SK-N-SH (cell line): ENCODE data around the gene ETV6. TPM values are rescaled to one million over a fixed set of nuclear protein-coding genes. Genes with fewer than 3 reads are reported as not detected.

Experiments
- CTCF ChIA-PET: fragments of 300-600, 350-600 bp; formaldehyde crosslinking; extraction: SDS; loops from one replicate; lab custom pipeline; 2021; lab: Yijun Ruan, JAX
- POLR2A ChIA-PET: fragments of 350-600 bp; sonication (Branson Sonifier 250); formaldehyde crosslinking; extraction: SDS; loops from one replicate; lab custom pipeline; 2020; ENCODE audit warnings: antibody characterized with exemption, inconsistent platforms; lab: Yijun Ruan, JAX
- DNase-seq: peaks from one replicate; pipeline ENCODE4 v3.0.0; 2012
- H2AFZ ChIP-seq: fragments of 200-600 bp; sonication (generic); 2 replicates; pipeline ENCODE4 v1.8.1; 2016; ENCODE audit warnings: antibody characterized with exemption, mild to moderate bottlenecking, low read depth
- H3F3A ChIP-seq: fragments of 200-600 bp; sonication (generic); replicated peaks from 2 replicates; pipeline ENCODE3; 2016; ENCODE audit warnings: antibody characterized with exemption, mild to moderate bottlenecking; ENCODE audit not compliant: insufficient read depth
- H3K27ac ChIP-seq, 2 experiments: fragments of 200-500 bp in 1 of 2; fragments of 200-600 bp in 1 of 2; sonication (Bioruptor generic) in 1 of 2; sonication (generic), shearing (Covaris generic) in 1 of 2; 2 replicates each; pipeline versions ENCODE4 v1.5.1 to v1.6.1; 2014 to 2016; ENCODE audit warnings: low read depth in 2 of 2, inconsistent platforms in 1 of 2, low read length in 1 of 2, mild to moderate bottlenecking in 1 of 2, mixed read lengths in 1 of 2
- H3K27me3 ChIP-seq: fragments of 200-600 bp; sonication (generic), shearing (Covaris generic); 2 replicates; pipeline ENCODE4 v1.6.1; 2016; ENCODE audit warnings: mixed run types; ENCODE audit not compliant: insufficient read depth
- H3K36me3 ChIP-seq, 2 experiments: fragments of 200-500 bp in 1 of 2; fragments of 200-600 bp in 1 of 2; sonication (Bioruptor generic) in 1 of 2; sonication (generic) in 1 of 2; replicated peaks in 1 of 2; 2 replicates each; pipeline versions ENCODE3 to v1.5.1; 2014 to 2016; ENCODE audit warnings: low read length in 1 of 2, mild to moderate bottlenecking in 1 of 2; ENCODE audit not compliant: insufficient read depth in 2 of 2, control insufficient read depth in 1 of 2
- H3K4me1 ChIP-seq, 2 experiments: fragments of 200-500 bp in 1 of 2; fragments of 200-600 bp in 1 of 2; sonication (Bioruptor generic) in 1 of 2; sonication (generic), shearing (Covaris generic) in 1 of 2; 2 replicates each; pipeline versions ENCODE4 v1.5.1 to v1.6.1; 2014 to 2016; ENCODE audit warnings: low read depth in 1 of 2, low read length in 1 of 2, mixed run types in 1 of 2; ENCODE audit not compliant: insufficient read depth in 2 of 2, control insufficient read depth in 1 of 2
- H3K4me2 ChIP-seq: fragments of 200-600 bp; sonication (generic), shearing (Covaris generic); 2 replicates; pipeline ENCODE4 v1.6.1; 2017; ENCODE audit warnings: mixed run types
- H3K4me3 ChIP-seq, 2 experiments: fragments of 200-500 bp in 1 of 2; fragments of 200-600 bp in 1 of 2; sonication (Bioruptor generic) in 1 of 2; sonication (generic), shearing (Covaris generic) in 1 of 2; 2 replicates each; pipeline versions ENCODE4 v1.5.1 to v1.8.1; 2014 to 2016; ENCODE audit warnings: low read depth in 2 of 2, inconsistent platforms in 1 of 2, low read length in 1 of 2, mild to moderate bottlenecking in 1 of 2, mixed read lengths in 1 of 2, moderate library complexity in 1 of 2
- H3K79me2 ChIP-seq: fragments of 200-600 bp; sonication (generic); 2 replicates; pipeline ENCODE4 v1.8.1; 2017; ENCODE audit warnings: mild to moderate bottlenecking; ENCODE audit not compliant: insufficient read depth
- H3K9ac ChIP-seq: fragments of 200-600 bp; sonication (generic); 2 replicates; pipeline ENCODE4 v1.6.1; 2017; ENCODE audit warnings: mixed run types
- H3K9me2 ChIP-seq: fragments of 200-600 bp; sonication (generic); 2 replicates; pipeline ENCODE4 v1.6.1; 2017; ENCODE audit warnings: mixed run types
- H3K9me3 ChIP-seq: fragments of 200-600 bp; sonication (generic); 2 replicates; pipeline ENCODE4 v1.6.1; 2017; ENCODE audit warnings: mixed run types, mild to moderate bottlenecking, moderate library complexity
- H4K20me1 ChIP-seq: fragments of 200-600 bp; sonication (generic); 2 replicates; pipeline ENCODE4 v1.6.1; 2017; ENCODE audit warnings: mild to moderate bottlenecking, mixed run types; ENCODE audit not compliant: insufficient read depth
- CTCF ChIP-seq: fragments of 200-600 bp; sonication (generic); IDR thresholded peaks from 2 replicates; pipeline ENCODE4 v1.6.1; 2017; ENCODE audit warnings: antibody characterized with exemption, mild to moderate bottlenecking, moderate library complexity
- MEF2A ChIP-seq: IDR thresholded peaks from 2 replicates; pipeline ENCODE4 v1.4.0; 2012; ENCODE audit warnings: low read depth, borderline replicate concordance
- REST ChIP-seq: IDR thresholded peaks from 2 replicates; pipeline ENCODE4 v1.6.1; 2012; ENCODE audit warnings: mild to moderate bottlenecking, low read depth, low read length, moderate library complexity
- TAF1 ChIP-seq: IDR thresholded peaks from 2 replicates; pipeline ENCODE4 v1.6.1; 2012; ENCODE audit warnings: low read depth, mild to moderate bottlenecking, low read length, moderate library complexity, borderline replicate concordance
- TCF12 ChIP-seq: IDR thresholded peaks from 2 replicates; pipeline ENCODE4 v1.4.0; 2012
- TEAD4 ChIP-seq: IDR thresholded peaks from 2 replicates; pipeline ENCODE4 v1.4.0; 2012; ENCODE audit warnings: mild to moderate bottlenecking, borderline replicate concordance; ENCODE audit not compliant: insufficient read depth
- USF2 ChIP-seq: fragments of 150-350 bp; IDR thresholded peaks from 2 replicates; pipeline ENCODE4 v1.6.1; 2017; ENCODE audit warnings: antibody characterized with exemption, low read length, low read depth, borderline replicate concordance
- YY1 ChIP-seq: IDR thresholded peaks from 2 replicates; pipeline ENCODE4 v1.4.0; 2012; ENCODE audit warnings: low read depth, mild to moderate bottlenecking
- WGBS: methylation state at CpG from one replicate; pipeline ENCODE4 v1.1.6; 2017; ENCODE audit warnings: low lambda C conversion rate; 5-methylcytosine and 5-hydroxymethylcytosine counted together
- polyA plus RNA-seq, 3 experiments: library from polyadenylated mRNA; depleted of rRNA; stranded (reverse); fragments of >200 nt; gene quantifications; 2 replicates each; pipeline ENCODE4 v1.2.3, GENCODE V29; 2012

ETV6 gene
- polyA plus RNA-seq, 1 of the 3 experiments (the other 2 are of a cell fraction), result 4.0 TPM

GRCh38 chr12:11846488-11846887 lies 197.0 kb downstream of the ETV6 start:
- DNase-seq, result no peak
- Histone ChIP-seq H3K36me3 (peaks cover 8 to 26% of the 10 kb centered on the region in 2 experiments), H3F3A (no peaks in the 10 kb centered on the region), H3K9me2 (no peaks in the 10 kb centered on the region), H3K79me2 (peaks cover 1% of the 10 kb centered on the region; the same call in 1 of the 2 replicates), H3K9ac (no peak overlapping the region), H3K4me1 (no peaks in the 10 kb centered on the region), H4K20me1 (no peaks in the 10 kb centered on the region), H3K27ac (no peak overlapping the region), H3K4me3 (no peak overlapping the region), H2AFZ (no peak overlapping the region), H3K4me2 (no peak overlapping the region)
- POLR2A ChIA-PET, result no interaction called here
- 93% methylated on average over 4 of the region's 4 CpGs for WGBS
- CTCF ChIA-PET, result no interaction called here
- TF ChIP-seq TEAD4 (no peak), CTCF (no peak), USF2 (no peak), REST (no peak), YY1 (no peak), TCF12 (no peak), MEF2A (no peak)
- TF ChIP-seq, all 33 proteins: peak for 0
- H3K27me3 ChIP-seq, result no peaks in the 10 kb centered on the region
- H3K9me3 ChIP-seq, result no peaks in the 10 kb centered on the region

GRCh38 chr12:11847539-11847938 lies 198.1 kb downstream of the ETV6 start:
- TF ChIP-seq REST (peak; percentile 87), YY1 (no peak), USF2 (no peak), TAF1 (no peak)
- ChIA-PET POLR2A (no interaction called here), CTCF (interaction anchor here (1.5 kb wide), 1 partner anchor 9 kb away, joined by 4 read pairs; no protein-coding TSS in a partner anchor)
- H3K9me3 ChIP-seq, result no peaks in the 10 kb centered on the region
- no peak overlapping the region for H3K4me2 ChIP-seq
- H3K27me3 ChIP-seq, result no peaks in the 10 kb centered on the region
- H3K4me3 ChIP-seq, result no peak overlapping the region
- H3K27ac ChIP-seq, result no peak overlapping the region
- H2AFZ ChIP-seq, result no peak overlapping the region
- 91% methylated on average over 1 of the region's 1 CpG for WGBS
- no peak overlapping the region for H3K9ac ChIP-seq
- H3K9me2 ChIP-seq, result no peaks in the 10 kb centered on the region
- H4K20me1 ChIP-seq, result no peaks in the 10 kb centered on the region
- H3K79me2 ChIP-seq, result peaks cover 3% of the 10 kb centered on the region; the same call in 1 of the 2 replicates
- no peak for DNase-seq
- no peaks in the 10 kb centered on the region for H3K4me1 ChIP-seq
- H3K36me3 ChIP-seq, result peaks cover 8 to 26% of the 10 kb centered on the region in 2 experiments
- H3F3A ChIP-seq, result no peaks in the 10 kb centered on the region
